ENCODE measurements around the gene AGAP2.

Gene AGAP2

DNA sequence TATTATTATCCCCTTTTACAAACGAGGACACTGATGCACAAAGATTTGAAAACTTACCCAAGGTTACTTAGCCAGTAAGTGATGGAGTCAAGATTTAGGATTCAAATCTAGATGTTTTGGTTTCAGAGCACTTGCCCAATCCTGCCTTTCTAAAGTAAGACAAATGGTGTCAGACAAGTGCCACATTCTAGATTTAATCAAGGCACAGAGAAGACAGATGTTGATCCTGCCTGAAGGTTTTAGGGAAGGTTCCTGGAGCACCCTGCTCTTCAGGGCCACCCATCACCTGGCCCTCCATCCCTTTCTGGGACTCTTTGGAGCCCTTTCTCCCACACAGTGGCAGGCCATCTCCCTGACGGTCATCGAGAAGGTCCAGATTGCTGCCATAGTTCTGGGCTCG lies 19.2 kb upstream of the AGAP2 start:
- Histone ChIP-seq H3K36me3 (peaks cover 45% of the 10 kb centered on the region), H3K27me3 (ENCODE audit: insufficient read depth, low read depth, severe bottlenecking) (no peaks in the 10 kb centered on the region), H3K4me3 (ENCODE audit: low read depth, low read length) (no peak overlapping the region), H3K9me3 (ENCODE audit: severe bottlenecking) (no peaks in the 10 kb centered on the region), H3K27ac (no peak overlapping the region)
- TF ChIP-seq, protein P1, sequence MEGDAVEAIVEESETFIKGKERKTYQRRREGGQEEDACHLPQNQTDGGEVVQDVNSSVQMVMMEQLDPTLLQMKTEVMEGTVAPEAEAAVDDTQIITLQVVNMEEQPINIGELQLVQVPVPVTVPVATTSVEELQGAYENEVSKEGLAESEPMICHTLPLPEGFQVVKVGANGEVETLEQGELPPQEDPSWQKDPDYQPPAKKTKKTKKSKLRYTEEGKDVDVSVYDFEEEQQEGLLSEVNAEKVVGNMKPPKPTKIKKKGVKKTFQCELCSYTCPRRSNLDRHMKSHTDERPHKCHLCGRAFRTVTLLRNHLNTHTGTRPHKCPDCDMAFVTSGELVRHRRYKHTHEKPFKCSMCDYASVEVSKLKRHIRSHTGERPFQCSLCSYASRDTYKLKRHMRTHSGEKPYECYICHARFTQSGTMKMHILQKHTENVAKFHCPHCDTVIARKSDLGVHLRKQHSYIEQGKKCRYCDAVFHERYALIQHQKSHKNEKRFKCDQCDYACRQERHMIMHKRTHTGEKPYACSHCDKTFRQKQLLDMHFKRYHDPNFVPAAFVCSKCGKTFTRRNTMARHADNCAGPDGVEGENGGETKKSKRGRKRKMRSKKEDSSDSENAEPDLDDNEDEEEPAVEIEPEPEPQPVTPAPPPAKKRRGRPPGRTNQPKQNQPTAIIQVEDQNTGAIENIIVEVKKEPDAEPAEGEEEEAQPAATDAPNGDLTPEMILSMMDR (IDR thresholded peaks at IDR 0.05; ENCODE audit: low read depth, low read length) = no peak
- DNase-seq = no peak

DNA sequence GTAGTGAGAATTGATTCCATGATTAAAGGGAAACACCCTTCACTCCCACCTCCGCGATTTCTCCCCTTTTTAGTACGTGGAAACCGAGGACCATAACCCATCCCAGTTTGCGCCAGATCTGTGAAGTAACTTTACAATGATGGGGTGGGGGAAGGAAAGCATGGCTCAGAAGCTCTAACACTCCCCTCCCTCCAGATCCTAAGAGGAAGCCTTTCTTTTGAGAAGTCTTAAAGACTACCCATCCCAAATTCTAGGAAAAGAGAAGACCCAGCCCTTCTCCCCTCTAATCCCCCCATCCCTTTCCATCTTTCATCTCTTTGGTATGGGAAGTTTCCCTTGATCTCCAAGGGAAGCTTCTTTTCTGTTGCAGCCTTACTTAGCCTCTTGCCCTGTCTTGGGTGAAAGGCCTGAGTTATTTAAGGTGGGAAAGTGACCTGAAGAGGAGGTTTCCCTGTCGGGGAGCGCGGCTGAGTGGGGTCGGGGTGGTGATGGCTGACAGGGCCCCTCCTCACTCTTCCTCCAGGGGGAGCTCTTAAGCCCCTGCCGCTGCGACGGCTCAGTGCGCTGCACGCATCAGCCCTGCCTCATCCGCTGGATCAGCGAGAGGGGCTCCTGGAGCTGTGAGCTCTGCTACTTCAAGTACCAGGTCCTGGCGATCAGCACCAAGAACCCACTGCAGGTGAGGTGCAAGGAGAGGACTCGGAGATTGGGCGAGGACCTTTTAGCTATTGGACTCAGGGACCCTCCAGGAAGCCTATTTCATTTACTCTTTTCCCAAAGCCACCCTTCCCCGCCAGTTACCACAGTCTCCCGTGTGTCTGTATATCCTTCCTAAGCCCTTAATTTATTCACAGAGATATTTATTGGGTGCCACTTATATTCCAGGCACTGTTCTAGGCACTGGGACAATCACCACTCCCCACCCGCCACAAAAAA lies 18.1 kb upstream of the AGAP2 start:
- TF ChIP-seq, protein P1 (IDR thresholded peaks at IDR 0.05; ENCODE audit: low read depth, low read length) = peak; percentile 96
- DNase-seq = peak; percentile 79
- Histone ChIP-seq H3K9me3 (ENCODE audit: severe bottlenecking) (no peaks in the 10 kb centered on the region), H3K27ac (no peak overlapping the region), H3K4me3 (ENCODE audit: low read depth, low read length) (peak overlapping the region; percentile 79), H3K36me3 (peaks cover 41% of the 10 kb centered on the region), H3K27me3 (ENCODE audit: insufficient read depth, low read depth, severe bottlenecking) (no peaks in the 10 kb centered on the region)

DNA sequence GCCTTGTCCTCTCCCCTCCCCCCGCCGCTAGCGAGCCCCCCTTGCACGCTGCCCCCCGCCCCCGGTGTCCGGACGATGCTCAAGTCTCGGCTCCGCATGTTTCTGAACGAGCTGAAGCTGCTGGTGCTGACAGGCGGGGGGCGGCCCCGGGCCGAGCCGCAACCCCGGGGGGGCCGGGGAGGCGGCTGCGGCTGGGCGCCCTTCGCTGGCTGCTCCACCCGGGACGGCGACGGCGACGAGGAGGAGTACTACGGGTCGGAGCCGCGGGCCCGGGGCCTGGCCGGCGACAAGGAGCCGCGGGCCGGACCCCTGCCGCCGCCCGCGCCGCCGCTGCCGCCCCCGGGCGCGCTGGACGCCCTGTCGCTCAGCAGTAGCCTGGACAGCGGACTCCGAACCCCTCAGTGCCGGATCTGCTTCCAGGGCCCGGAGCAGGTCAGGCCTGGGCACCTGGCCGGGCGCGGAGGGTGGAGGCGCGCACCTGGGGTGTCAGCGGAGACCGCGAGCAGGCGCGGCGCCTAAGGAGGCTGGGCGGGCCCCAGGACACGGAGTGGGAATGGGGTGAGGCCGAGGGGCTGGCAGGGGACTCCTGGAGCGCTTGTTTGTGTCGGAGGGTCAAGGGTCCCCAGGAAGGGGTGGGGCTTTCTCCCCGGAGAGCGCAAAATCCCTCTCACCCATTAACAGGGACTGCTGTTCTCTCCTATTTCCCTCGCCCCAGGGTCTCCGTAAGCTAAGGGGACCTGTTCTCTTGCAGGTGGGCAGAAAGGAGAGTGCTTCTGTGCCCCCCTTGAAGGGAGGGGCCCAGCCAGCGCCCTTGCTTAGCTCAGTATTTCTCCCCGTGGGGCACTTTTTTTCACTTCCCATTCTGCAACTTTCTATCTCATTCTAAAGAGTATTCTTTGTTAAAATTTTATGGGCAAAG lies 17.2 kb upstream of the AGAP2 start:
- Histone ChIP-seq H3K27ac (peak overlapping the region; percentile 55), H3K36me3 (peaks cover 39% of the 10 kb centered on the region), H3K27me3 (ENCODE audit: insufficient read depth, low read depth, severe bottlenecking) (no peaks in the 10 kb centered on the region), H3K4me3 (ENCODE audit: low read depth, low read length) (peak overlapping the region; percentile 79), H3K9me3 (ENCODE audit: severe bottlenecking) (no peaks in the 10 kb centered on the region)
- no peak for DNase-seq
- TF ChIP-seq, protein P1 (IDR thresholded peaks at IDR 0.05; ENCODE audit: low read depth, low read length) = no peak

DNA sequence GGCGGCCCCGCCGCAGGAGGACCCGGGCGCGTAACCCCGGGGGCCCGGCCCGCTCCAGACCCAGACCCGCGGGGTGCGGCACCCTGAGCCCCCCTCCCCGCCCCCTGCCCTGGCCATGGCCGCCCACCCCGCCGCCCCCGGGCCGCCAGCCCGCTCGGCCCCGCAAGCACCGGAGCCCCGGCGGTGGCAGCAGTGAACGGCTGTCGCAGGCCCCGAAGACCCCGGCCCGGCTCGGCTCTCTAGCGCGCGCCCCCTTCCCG lies 16.6 kb upstream of the AGAP2 start:
- H3K4me3 ChIP-seq (ENCODE audit: low read depth, low read length) = peak overlapping the region; percentile 79
- peaks cover 39% of the 10 kb centered on the region for H3K36me3 ChIP-seq
- no peak for DNase-seq
- H3K9me3 ChIP-seq (ENCODE audit: severe bottlenecking) = no peaks in the 10 kb centered on the region
- TF ChIP-seq, protein P1 (IDR thresholded peaks at IDR 0.05; ENCODE audit: low read depth, low read length) = no peak
- no peaks in the 10 kb centered on the region for H3K27me3 ChIP-seq (ENCODE audit: insufficient read depth, low read depth, severe bottlenecking)
- H3K27ac ChIP-seq = peak overlapping the region; percentile 56; the same call in 1 of the 2 replicates

DNA sequence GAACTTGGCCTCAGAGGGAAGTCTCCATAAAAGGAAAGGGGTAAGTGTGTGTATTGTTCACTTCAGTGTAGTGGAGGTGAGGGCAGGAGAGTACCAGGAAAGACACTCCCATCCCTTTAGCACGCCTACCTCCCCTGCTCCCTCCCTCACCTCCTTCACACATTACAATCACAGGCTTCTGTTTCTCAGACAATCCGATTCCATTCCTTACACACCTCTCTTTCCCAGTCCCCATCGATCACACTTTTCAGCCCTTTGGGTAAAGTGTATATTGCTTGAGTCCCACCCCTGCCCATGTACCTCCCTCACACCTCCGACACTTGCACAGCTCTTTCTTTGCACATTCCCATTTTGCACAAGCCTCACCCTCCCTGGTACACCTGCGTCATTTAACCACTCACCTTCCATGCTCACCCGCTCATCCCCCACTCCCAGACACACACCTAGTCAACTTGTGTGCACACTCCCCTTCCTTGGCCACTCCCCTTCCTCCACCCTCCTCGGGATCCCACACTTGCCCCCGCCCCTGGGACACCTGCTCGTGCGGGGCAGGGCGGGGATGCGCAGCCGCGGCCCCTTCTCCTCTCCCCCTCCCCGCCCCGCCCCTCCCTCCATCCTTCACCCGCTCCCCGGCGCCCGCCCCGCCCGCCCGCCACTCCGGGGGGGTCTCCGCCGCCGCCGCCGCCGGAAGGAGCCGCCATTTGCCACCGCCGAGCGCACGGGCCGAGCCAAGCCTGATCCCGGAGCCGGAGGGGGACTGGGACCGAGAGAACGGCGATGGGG lies 16.1 kb upstream of the AGAP2 start, which contains the start of gene MARCHF9:
MARCHF9 (plus strand) TSS at position 693 of the 783 bp plus-strand sequence. CDS start 426 bp downstream, outside the sequence.
- no peaks in the 10 kb centered on the region for H3K9me3 ChIP-seq (ENCODE audit: severe bottlenecking)
- H3K4me3 ChIP-seq (ENCODE audit: low read depth, low read length) = peak within 1 kb of the TSS; percentile 79
- no peaks in the 10 kb centered on the region for H3K27me3 ChIP-seq (ENCODE audit: insufficient read depth, low read depth, severe bottlenecking)
- H3K27ac ChIP-seq = peak within 1 kb of the TSS; percentile 56
- peaks cover 37% of the 10 kb centered on the region for H3K36me3 ChIP-seq
- peak; percentile 93 for DNase-seq
- TF ChIP-seq, protein P1 (IDR thresholded peaks at IDR 0.05; ENCODE audit: low read depth, low read length) = no peak

All from WERI-Rb-1 (cell line).